ENCODE data around the gene UBXN6.

Gene UBXN6

DNA sequence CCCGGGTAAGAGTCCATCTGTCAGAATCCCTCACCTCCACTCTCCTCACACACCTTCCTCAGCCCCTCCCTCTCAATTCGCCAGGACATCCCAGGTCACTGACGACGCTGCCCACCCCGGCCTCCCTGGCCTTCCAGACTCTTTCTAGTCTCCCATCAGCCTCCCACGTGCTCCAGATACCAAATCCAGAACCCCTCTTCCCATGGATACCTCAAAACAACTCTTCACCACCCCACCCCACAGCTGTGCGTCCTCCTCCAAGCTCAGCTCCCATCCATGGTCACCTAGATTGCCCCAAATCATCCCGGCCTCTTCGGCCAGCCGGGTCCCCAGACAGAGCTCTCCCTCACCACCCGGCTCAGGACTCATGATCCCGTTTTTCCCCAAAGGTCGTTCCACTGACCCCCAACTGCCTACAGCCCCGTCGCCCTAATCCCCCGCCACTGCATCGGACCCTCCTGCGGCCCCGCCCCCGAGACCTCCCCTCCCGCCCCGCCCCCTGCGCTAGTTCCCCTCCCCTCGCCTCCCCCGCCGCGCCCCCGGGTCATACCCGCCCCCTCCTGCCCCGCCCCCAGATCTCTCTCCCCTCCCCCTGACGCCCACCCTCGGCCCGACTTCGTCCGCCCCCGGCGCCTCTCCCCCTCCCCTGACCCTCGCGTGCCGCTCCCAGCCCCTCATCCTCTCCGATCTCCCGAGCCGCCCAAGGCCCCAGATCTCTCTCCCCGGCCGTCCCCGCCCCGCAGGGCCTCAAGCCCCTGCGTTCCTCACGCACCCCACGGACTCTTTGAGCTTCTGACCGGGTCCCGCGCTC lies 546 bp downstream of the UBXN6 start:
- DNase-seq (ENCODE audit: low read depth): peak; percentile 20

DNA sequence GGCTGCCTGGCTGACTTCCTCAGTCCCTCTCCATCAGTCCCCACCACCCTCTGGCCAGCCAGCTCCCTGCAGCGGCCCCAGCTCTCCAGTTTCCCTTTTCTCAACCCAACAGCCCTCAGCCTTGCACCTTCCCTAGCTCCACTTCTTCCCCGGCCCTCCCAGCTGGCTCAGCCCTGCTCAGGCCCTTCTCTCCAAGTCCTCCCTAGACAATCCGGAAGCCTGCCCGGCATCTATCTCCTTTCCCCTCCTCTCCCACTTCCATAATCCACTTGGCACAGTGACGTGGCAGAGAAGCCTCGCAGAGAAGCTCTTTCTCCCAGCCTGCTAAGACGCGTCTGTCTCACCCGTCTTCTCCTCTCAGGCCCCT lies 1.1 kb downstream of the UBXN6 start:
- DNase-seq (ENCODE audit: low read depth): no peak

DNA sequence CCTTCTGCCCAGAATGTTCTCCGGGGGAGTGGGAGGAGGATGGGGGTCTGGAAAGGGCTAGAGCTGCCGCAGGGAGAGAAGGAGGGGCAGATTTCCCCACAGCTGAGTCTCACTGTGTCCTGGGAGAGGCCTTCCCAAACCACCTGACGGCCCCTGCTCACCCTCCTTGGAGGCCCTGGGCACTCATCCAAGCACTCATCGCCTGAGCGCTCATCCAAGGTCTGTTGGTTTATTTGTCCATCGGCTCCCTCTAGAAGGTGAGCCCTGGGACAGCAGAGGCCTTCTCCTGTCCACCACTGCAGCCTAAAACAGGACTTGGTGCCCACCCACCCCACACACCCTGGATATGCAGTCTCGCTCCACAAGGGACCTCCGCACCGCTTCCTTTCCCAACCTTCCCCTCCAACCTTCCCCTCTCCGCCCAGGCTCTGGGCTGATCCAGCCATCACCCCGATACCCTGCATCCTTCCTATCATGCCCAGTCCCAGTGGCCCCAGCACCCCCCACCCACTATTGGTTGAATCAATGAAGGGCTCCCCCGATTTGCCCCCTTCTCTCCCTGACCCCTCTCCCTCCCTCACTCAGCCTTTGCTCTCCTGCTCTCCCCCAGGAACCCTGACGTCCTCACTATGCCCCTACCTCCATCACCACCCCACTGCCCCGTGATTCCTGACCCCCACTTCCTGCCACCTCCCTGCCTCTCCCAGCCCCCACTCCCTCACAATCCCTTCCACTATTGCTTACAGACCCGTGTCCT lies 1.7 kb downstream of the UBXN6 start:
- no peak for DNase-seq (ENCODE audit: low read depth)

DNA sequence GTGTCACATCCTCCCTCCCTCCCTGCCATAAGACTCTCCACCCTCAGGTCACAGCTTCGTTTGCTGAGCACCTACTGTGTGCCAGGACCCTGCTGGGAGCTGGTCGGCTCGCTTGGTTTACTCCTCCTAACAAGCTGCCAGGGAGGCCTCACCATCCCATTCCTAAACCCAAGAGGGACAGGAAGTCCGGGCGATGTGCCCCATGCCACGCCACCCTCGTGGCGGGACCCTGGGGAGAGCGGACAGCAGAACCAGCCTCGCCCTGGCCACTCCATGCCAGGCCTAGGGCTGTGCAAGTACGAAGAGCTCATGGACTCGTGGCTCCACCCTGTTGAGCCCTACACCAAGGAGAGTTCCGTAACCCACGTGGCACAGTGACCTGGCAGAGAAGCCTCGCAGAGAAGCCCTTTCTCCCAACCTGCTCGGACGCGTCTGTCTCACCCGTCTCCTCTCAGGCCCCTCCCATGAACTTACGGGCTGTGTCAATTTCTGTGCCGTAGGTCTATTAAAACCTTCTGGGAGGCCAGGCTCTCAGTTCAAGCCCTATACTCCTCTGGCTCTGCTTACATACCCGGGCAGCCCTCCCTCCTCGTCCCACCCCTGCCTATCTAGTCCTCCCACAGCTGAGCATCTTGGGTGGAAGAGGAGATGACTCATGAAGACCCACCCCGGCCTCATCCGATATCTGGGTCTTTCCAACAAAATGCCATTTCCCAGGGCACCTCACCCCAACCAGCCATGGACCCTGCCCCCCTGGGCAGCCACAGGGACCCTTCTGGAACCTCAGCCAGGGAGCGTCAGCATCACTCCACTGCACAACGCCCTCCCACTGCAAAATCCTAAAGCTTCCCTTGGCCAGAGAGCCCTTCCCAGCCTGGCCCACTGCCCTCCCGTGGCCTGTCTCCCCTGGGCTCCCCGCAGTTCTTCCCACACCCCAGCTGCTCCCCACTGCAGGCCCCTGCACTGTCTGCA lies 2.6 kb downstream of the UBXN6 start:
- no peak for DNase-seq (ENCODE audit: low read depth)

DNA sequence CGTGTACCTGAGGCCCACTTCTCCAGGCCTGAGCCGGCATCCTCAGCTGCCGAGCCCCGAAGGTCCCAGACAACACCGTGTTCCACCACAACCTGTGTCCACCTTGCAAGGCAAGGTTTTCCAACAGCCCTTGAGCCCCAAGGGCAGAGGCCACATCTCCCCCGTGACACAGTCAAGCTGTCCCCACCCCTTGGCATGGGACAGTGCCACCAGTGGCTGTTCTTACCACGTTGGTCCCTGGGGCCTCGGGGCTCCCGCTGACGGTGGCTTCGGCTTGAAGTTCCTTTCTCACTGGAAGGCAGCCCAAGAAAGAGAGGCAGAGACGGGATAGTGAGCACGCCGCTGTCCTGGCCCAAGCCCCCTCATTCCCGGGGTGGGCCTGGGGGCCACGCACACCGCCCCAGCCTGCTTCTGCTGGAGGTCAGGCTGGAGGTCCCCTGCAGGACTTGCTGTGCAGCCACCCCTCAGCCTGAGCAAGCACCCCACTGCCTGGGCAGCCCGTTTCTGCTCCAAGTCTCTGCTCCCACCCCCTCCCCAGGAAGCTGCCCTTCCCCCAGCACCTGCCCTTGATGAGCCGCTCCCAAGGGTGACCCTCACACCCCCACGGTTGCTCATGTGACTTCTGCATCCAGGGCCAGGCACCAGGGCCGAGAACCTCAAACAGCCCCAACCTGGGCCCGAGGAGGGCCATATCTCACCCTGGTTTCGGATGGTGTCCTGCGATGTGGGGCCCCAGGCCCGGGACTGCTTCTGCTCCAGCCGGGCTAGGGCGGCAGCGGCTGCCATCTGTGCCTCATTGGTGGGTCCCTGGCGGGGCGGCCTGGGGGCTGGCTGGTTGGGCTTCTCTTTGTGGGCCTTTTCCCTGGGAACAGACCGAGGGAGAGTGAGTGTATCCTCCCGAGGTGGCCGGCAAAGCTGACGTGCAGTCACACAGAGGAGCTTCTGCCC lies 4.1 kb downstream of the UBXN6 start:
- no peak for DNase-seq (ENCODE audit: low read depth)

DNA sequence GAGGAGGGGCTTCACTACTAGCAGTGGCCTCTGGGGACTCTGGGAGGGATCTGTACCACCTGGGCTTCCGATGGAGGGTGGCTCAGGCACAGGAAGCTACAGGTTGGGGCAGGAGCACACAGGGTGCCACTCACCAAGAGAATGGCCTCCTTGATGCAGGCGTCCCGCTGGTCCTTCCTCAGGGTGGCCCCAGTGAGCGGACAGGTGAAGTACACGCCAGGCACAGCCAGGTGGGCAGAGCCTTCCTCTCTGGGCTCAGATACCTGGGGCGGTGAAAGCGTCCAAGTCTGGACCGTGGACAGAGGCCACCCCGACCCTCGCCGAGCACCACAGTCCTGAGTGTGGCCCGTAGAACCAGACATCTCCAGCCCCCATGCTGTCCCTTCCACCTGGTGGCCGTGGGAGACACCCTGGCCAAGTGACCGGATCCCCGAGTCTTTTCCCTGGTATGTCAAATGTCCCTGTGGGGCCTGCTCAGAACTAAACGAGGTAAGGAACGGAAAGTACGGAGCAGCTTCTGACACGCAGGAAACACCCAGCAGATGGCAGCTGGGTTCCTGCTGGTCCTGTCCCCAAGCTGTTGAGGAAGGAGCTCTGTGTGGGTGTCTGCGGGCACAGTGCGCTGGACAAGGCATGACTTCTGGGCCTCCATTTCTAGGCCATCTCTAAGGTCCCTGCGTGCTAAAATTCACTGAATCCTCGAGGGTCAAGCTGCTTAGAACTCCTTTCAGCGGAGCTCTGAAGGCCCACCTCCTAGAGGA lies 5.2 kb downstream of the UBXN6 start:
- no peak for DNase-seq (ENCODE audit: low read depth)

DNA sequence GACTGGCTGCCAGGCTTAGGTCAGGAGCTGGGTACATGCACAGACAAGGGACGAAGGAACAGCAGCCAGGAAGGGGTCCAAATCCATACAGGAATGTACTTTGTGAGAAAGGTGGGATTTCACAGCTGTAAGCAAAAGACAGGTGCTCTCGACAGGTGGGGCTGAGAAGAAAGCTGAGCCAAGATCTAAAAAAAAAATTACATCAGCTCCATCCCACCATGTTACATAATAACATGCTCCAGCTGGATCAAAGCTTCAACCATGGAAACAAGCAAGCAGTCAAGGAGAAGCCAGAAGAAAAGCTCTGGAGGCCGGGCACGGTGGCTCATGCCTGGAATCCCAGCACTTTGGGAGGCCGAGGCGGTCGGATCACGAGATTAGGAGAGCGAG lies 8.0 kb downstream of the UBXN6 start:
- no peak for DNase-seq (ENCODE audit: low read depth)

DNA sequence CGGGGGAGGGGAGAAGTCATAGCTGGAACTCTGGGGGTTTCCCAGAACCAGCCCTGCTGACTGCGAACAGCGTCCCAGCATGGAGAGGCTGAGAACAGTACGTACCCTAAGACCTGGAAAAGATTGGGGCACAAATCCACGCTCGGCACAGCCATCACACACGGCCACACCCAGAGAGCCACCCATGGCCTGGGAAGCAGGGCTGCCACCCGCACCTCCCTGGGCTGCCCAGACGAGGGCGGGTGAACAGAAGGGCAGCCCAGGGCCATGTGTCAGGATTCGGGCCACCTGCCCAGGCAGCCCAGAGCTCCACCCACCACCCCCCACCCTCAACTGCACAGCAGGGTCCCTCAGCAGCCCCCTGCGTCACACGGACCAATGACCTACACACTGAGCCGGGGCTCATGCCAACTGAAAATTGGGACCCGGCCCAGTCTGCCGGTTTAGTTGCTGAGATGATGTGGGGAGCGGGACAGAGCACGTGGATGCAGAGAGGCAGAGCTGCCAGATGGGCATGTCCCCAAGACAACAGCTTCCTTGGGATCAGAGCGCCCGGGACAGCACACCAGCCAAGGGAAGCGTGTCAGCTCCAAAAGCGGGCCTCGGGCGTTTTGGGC lies 8.5 kb downstream of the UBXN6 start:
- no peak for DNase-seq (ENCODE audit: low read depth)

DNA sequence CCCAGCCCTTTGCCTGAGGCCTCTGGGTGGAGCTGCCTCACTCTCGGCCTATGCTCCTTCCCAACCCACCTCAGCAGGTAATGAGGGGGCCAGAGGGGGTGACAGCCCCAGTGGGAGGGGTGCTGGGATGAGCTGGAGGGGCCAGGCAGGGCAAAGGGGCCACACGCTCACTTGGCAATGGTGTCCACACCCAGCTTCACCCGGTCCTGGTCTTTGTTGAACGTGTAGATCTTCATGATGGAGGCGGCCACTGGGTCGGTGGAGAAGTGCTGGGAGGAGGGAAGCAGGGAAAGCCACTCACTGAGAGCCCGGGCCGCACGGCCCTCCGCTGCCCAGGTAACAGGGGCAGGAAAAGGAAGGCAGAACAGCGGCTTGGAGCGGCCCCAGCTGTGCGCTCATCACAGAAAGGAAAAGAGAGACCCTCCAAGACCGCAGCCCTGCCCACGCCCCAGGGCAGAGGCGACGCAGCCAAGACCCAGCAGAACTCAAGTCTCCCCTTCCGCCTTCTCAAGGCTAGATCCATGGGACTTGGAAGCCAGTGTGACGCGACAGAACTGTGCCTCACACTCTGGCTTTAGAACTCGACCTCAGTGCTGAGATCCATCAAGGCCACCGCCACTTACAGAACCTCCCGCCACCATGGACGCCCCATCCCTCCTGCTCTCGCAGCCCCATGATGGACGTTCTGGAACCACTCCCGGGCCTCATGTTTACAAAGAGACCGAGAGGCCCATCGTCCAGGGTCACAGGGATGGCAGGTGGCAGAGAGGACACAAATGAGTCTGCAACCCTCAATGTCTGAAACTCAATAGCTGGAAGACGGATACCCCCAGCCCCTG lies 9.2 kb downstream of the UBXN6 start:
- DNase-seq (ENCODE audit: low read depth): no peak

DNA sequence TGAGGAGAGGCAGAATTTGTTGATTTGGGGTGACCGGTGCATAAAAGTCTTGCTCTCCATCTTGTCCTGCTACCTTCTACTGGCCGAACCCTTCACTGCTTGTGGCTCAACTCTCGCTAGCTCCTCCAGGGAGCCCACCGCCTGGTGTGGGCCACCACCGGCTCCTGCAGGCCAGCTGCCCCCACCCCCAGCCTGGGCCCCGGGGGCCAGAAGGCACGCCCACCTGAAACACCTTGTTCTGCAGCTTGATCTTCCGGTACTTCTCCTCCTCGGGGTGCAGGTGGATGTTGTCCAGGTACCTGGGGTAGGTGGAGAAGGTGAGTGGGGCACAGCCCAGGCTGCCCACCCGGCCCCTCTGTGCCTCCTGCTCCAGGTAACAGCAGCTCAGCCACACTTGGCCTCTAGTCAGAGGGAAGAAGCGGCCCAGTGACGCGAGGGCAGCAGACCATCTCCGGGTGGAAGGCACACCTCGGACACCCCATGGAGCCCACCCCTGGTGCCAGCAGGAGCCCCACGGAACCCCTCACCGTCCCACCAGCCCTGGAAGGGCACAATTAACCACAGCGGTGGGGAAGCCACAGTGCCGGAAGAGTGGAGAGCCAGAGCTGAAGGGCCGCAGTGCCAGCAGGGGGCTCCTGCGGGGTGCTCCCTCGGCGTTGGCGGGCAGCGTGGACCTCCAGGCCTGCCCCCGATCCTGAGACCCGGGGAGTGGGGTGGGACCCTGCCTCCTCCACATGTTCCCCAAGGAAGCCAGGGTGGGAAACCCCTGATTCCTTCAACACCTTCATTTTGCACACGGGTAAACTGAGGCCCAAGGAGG lies 10.1 kb downstream of the UBXN6 start:
- DNase-seq (ENCODE audit: low read depth): no peak

DNA sequence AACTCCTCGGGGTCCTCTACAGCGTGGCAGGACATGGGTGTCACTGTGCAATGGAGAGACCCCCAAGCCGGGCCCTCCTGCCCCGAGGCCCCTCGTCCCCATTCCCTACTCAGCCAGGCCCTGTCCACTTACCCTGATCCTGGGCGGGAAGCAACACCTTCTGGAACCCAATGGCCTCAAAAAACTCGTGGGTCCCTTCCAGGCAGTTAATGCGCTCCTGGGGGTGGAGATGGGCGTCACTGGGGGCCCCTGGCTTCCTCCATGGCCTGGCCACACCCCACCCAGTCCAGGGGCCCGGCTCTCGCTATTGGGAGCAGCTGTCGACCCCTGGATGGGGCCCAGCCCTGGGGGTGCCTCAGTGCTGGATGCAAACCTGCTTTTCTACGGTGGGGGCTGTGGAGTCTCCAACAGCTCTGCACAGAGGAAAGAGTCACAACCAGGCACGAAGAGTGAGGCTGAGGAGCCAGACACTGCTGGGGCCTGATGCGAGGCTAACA lies 10.8 kb downstream of the UBXN6 start:
- DNase-seq (ENCODE audit: low read depth): no peak

DNA sequence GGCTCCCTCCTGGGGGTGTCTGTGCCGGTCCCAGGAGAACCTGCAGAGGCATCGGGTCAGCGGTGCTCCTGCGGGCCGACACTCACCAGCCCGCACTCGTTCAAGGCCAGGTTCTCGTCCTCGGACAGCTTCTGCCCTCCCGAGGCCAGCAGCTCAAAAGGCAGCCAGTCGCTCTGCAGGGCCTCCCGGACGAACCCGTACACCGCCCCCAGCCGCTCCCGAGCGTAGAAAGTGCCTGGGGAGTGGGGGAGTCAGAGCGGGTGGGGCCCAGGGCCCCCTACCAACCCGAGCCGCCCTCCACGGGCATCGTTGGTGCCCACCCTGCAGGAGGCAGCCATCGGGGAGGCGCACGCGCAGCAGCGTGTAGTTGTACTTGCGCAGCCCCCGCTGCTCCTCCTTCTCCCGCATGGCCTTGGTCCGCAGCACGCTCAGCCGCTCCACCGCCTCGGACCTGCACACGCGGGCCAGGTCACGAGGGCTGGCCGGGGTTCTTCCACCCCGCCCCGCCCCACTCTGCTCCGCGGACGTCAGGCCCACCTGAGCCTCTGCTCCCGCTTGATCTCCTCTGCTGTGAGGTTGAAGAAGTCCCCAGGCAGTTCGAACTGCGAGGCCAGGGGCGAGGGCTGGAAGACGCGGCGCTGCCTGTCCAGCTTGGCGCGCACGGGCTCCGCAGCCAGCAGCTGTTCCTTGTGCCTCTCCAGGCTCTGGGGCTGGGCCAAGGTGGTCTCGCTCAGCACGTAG lies 11.5 kb downstream of the UBXN6 start:
- DNase-seq (ENCODE audit: low read depth): no peak

DNA sequence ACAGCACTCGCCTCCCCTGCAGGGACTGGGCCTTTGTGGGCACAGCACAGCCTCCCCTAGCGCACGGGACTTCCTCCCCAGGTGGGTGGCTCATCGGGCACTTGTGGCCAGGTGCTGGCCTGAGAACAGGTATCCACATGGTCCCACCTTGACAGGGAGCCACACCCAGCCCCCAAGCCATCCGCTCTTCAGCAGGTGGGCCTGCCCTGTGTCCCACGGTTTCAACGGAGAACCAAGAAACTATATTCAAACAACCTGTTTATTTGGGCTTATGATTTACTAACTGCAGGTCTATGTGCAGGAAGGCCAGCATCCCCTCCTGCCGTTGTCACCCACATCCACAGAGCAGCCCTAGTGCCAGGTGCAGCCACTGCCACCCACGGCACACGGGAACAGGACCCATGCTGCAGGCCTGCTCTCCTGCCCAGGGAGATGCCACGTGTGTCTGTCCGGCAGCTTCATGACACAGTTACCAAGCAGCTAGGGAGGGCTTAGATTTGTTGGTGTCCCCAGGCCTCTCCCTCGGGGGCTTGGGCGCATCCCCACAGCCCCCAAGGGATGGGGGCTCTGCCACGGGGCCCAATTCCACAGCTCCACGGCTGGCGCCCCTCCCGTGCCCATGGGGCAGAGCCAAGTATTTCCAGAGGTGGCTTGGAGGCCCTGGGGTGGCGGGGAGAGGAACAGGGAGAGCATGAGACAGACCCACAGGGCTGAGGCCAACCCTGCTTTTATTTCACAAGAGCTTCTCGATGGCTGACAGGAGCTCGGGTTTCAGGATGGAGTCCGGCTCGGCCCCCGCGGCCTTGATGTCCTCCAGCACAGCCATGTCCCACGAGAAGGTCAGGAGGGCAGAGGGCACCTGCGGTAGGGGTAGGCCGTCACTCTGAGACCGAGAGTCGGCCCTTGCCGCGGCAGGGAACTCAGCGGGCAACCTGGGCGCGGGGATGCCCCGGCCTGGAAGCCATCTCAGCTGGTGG lies 12.5 kb downstream of the UBXN6 start:
- DNase-seq (ENCODE audit: low read depth): no peak

DNA sequence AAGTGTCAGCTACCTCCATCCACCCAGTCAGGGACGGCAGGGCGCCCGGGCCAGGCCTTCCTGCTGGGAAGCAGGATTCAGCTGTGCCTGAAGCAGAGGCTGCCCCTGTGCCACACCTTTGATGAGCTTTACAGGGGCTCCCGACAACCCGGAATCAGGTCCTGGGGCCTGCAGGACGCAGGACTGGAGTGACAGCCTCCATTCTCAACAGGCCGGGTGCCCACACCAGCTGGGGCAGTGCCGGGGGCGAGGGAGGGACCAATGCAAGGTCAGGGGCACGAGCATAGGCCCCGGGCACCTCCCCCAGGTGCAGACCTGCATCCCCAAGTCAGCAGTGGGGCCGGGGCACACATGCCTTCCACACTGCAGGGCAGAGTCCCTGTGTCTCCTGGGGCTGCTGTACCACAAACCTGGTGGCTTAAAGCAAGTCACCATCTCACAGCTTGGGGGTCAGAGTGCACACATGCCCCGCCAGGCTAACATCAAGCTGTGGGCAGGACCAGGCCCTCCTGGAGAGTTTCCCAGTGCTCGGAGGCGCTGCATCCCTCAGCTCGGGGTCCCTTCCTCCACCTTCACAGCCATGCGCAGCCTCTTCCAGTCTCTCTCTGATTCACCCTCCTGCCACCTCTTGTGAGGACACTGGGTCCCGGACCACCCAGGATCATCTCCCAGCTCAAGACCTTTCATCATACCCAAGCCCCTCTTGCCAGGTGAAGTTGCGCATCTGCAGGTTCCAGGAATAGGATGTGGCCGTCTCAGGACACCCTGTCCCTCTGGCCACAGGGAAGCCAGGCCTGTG lies 13.4 kb downstream of the UBXN6 start:
- no peak for DNase-seq (ENCODE audit: low read depth)

DNA sequence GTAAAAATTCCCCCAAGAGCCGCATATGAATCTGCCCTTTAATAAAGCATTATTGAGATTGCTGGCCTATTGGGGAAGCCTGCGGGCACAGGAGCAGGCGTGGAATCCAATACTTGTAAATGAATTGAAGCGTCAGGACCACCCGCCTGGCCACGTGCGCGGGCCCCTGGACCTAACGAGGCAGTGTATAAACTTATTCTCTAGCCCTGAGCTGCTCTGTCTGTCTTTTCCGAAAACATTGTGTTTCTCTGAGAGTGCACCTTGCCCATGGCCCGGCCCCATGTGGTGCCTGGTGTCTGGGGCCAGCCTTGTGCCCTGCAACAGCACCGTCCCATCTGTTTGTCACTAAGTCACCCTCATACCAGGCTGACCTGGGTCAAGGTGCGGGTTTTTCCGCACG lies 14.4 kb downstream of the UBXN6 start:
- DNase-seq (ENCODE audit: low read depth): no peak
